ENCODE data around the gene GATA5.
"Not testable (repeated sequence)": the region's sequence is repeated elsewhere in the genome, so short reads cannot be mapped to it uniquely, and the experiment has no call there.

Gene GATA5

GRCh38 chr20:62504323-62504722 is 28.5 kb upstream of the GATA5 start:
- no peak for DNase-seq (ENCODE audit: low read depth, low spot score)

- DNase-seq (ENCODE audit: low read depth, low spot score), result no peak
Observed at GRCh38 chr20:62503401-62504178, 27.8 kb upstream of the GATA5 start.

- DNase-seq (ENCODE audit: low read depth, low spot score), result no peak
Observed at GRCh38 chr20:62502496-62503095, 26.8 kb upstream of the GATA5 start.

DNA sequence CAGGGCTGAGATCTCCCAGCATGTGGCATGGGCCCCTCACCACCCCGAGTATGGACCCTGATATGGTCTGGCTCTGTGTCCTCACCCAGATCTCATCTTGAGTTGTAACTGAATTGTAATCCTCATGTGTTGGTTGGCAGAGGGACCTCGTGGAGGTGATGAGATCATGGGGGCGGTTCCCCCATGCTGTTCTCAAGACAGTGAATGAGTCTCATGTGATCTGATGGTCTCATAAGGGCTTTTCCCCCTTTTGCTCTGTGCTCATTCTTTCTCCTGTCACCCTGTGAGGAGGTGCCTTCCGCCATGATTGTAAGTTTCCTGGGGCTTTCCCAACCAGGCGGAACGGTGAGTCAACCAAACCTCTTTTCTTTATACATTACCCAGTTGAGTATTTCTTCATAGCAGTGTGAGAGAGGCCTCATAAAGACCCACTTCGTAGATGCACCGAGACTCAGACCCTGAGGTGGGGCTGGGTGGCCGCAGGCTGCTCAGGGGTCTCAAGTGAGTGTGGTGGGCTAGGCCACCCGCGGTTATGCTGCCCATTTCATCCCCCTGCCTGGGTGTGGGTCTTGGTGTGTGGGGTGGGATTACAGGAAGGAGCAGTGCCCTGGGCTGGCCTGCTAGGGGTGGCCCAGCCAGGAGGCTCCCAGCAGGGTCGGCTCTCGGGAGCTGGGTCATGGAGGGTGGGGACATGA is 26.2 kb upstream of the GATA5 start:
- no peak for DNase-seq (ENCODE audit: low read depth, low spot score)

DNA sequence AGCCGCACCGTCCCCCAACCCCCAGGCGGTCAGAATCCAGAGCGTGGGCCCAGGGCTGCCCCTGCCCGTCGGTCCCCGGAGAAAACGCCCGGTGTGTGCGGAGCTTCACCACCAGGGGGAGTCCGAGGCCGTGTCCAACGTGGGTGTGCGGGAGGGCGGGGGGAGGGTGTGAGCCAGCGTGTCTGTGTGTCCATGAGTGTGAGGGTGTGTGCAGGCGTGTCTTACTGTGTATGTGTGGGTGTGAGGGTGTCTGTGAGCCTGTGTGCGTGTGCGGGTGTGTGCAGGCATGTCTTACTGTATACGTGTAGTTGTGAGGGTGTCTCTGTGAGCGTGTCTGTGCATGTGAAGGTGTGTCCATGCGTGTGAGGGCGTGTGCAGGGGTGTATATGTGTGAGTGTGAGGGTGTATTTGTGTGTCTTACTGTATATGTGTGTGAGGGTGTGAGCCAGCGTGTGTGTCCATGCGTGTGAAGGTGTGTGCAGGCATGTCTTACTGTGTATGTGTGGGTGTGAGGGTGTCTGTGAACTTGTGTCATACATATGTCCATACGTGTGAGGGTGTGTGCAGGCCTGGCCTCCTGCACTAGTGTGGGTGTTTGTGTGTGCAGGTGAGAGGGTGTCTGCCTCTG is 24.6 kb upstream of the GATA5 start:
- DNase-seq (ENCODE audit: low read depth, low spot score), result no peak

GRCh38 chr20:62499758-62500236 is 24.0 kb upstream of the GATA5 start:
- no peak for DNase-seq (ENCODE audit: low read depth, low spot score)

DNA sequence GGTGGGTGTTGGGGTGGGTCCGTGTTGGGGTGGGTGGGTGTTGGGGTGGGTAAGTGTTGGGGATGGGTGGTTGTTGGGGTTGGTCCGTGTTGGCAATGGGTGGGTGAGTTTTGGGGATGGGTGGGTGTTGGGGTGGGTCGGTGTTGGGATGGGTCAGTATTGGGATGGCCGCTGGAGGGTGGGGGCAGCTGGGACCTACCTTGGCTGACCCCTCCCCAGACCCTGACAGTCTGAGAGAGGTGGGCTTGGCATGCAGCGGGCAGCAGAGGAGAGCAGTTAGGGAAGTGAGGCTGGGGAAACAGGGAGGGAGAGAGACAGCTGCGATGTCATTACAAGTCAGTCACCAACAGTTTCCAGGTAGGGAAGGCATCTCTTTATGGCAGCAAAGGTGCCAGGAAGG is 23.1 kb upstream of the GATA5 start:
- no peak for DNase-seq (ENCODE audit: low read depth, low spot score)

GRCh38 chr20:62496568-62497218 is 20.9 kb upstream of the GATA5 start:
- no peak for DNase-seq (ENCODE audit: low read depth, low spot score)

GRCh38 chr20:62495749-62496567 is 20.2 kb upstream of the GATA5 start:
- DNase-seq (ENCODE audit: low read depth, low spot score), result no peak

DNA sequence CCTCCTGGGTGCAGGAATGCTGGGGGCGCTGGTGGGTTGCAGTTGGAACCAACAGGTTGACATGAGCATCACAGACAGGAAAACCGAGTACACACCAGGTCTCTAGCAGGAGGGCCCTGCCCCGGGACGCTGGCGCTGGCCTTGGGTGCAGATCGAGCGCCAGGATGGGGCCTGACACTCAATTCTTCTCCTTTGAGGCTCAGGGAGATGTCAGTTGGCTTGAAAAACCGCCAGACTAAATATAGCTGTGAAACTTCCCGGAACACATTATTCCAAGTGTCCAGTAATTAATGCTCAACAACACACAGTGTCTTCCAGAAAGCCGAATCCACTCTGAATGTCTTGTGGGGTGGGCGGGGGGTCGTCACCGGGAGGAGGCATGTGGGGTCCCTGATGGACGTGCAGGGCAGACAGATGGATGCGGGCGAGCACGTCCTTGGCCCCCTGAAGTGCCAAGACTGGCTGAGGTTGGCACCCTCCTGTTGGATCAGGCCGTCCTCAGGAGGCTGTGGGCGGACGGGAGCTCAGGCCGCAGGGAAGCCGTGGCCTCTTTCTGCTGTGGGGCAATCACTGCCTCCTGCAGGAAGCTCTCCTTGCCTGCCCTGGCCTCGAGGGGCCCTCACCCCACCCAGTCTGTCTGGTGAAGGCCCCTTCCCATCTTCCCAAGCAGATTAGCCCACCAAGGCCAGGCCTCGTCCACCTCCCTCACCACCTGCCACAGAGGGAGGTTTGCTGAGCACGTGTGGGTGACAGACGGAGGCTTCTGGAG is 19.4 kb upstream of the GATA5 start:
- DNase-seq (ENCODE audit: low read depth, low spot score), result no peak

DNA sequence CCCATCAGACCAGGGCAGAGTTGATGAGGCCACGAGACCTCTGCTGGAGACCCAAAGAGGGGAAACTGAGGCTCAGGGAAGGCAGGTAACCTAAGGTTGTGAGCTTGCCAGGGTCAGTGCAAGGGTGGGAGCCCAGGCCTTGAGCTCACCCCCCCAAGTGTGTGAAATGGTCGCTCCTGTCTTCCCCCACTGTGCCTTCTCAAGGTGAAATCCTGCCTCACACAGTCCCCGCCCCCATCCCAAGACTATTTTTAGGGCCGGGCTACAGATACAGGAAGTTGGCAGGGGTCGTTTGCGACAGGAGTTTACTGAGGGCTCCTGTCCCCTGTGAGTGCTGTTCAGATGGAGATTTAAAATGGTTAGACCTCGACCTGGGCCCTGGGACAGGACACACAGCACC is 18.7 kb upstream of the GATA5 start:
- DNase-seq (ENCODE audit: low read depth, low spot score), result no peak

DNA sequence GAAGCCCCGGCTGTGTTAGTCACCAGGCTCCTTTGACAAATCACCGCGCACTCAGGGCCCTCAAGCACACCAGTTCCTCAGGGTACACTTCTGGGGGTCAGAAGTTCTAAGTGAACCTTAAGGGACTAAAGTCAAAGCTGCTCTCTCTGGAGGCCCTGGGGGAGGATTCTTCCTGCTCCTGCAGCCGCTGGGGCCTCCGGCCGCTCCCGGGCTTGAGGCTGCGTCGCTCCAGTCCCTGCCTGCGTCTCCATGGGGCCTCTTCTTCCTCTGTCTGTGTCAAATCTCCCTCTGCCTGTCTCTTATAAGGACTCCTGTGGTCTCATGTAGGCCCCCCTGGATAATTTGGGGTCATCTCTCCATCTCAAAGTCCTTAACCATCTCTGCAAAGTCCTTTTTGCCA is 18.1 kb upstream of the GATA5 start:
- no peak for DNase-seq (ENCODE audit: low read depth, low spot score)

- DNase-seq (ENCODE audit: low read depth, low spot score), result no peak
Observed at GRCh38 chr20:62493253-62493885, 17.6 kb upstream of the GATA5 start.

DNA sequence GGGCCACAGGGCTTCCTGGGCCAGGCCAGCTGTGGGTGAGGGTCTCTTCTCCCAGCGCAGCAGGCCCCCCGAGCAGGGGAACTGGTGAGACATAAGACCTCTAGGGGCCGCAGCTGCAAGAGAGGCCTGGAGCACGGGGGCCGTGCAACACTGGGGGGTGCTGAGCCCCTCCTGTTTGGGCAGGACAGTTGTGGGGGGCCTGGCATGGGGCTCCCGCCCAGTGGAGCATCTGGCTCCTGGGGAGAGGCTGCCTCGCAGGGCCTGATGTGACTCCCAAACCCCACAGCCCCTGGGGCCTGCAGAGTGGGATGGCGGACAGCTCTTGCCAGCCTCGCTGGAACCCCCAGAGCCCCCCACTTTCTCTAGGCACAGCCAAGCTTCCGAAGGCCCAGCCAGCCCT is 16.9 kb upstream of the GATA5 start:
- DNase-seq (ENCODE audit: low read depth, low spot score), result no peak

- not testable (repeated sequence) for DNase-seq (ENCODE audit: low read depth, low spot score)
Observed at GRCh38 chr20:62490783-62491182, 15.0 kb upstream of the GATA5 start.

DNA sequence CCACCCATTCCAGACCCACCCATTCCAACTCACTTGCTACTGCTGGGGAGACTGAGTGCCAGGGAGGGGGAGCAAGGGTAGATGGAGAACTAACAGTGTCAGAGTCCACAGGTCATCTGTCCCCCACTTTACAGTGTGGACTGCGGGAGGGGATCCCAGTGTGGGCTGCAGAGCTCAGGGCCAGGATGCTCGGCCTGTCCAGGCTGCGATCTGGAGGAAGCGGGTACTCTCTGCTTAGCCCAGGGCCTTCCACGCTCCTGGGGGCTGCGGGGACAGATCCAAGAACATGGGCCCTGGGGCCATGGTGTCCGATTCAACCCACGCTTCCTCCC is 14.1 kb upstream of the GATA5 start:
- DNase-seq (ENCODE audit: low read depth, low spot score), result no peak

DNA sequence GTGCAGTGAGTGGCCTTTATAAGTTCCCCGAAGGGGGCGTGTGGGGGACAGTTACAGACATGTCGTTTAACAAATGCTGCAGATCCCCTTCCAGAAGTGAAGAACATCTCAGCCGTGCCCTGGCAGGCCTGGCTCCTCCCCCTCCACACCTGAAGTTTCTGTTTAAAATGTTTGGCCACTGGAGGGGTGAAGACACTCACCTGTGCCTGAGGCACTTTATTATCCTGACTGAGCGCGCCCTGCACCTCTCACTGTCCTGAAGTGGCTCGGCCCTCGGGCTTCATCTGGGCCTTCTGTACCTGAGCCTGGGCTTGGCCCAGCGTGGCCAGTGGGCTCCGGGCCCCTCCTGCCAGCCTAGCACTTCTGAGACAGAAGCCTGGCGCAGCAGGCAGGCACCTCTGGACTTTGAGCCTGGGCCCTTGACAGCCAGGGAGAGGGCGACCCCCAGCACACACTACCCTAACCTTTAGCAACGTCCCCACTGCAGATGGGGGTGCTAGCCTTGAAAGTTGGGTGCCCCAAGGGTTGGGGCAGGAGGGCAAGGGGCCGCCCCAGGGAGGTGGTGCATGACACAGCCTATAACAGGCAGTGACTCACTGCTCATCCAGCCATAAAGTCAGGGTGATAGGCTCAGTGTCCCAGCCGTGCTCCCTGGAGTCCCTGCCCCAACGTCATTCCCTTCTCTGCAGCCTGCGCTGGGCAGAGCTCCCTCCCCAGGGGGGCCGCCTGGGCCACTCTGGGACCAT is 13.6 kb upstream of the GATA5 start:
- no peak for DNase-seq (ENCODE audit: low read depth, low spot score)

DNA sequence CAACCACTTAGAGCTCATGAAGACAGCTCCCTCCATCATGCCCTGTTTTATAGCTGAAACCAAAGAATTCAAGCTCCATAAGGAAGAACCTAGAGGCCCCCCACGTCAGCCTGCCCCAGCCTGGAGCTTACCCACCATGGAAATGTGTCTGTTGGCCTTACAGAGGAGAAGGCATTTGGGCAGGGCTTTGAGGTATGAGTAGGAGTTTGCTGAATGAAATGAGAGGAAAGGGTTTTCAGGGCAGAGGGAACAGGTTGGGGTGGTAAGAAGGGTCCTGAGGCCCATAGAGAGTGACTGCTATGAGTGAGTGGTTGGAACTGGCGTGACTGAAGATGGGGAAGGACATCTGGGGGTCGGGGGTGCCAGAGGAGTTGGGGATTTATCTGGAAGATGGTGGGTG is 12.7 kb upstream of the GATA5 start:
- DNase-seq (ENCODE audit: low read depth, low spot score), result no peak
